Effector memory CD4-positive, alpha-beta T cell (primary cell): Measurements from ENCODE around the gene CHST7.

Experiments used
- DNase-seq, 3 donors: peaks; one replicate each; pipeline ENCODE4 v3.0.0-alpha.2; 2020
- H3K27ac ChIP-seq: 2 replicates; pipeline ENCODE4 v1.7.0; 2013; ENCODE audit warnings: mild to moderate bottlenecking, low read length, moderate library complexity; ENCODE audit not compliant: insufficient read depth, poor library complexity, severe bottlenecking
- H3K27me3 ChIP-seq: replicated peaks from 2 replicates; pipeline ENCODE4 v1.7.0; 2013; ENCODE audit warnings: mild to moderate bottlenecking, low read length; ENCODE audit not compliant: insufficient read depth, control insufficient read depth, poor library complexity, severe bottlenecking
- H3K36me3 ChIP-seq: 2 replicates; pipeline ENCODE4 v1.7.0; 2013; ENCODE audit warnings: mild to moderate bottlenecking, low read length, moderate library complexity; ENCODE audit not compliant: control insufficient read depth, insufficient read depth
- H3K4me1 ChIP-seq: 2 replicates; pipeline ENCODE4 v1.7.0; 2013; ENCODE audit warnings: low read length, mild to moderate bottlenecking; ENCODE audit not compliant: control insufficient read depth, insufficient read depth, poor library complexity, severe bottlenecking
- H3K4me3 ChIP-seq: 2 replicates; pipeline ENCODE4 v1.7.0; 2013; ENCODE audit warnings: low read length, low read depth, mild to moderate bottlenecking; ENCODE audit not compliant: insufficient read depth, poor library complexity, severe bottlenecking
- H3K9me3 ChIP-seq: 2 replicates; pipeline ENCODE4 v1.7.0; 2013; ENCODE audit warnings: mild to moderate bottlenecking, low read length, moderate library complexity; ENCODE audit not compliant: control insufficient read depth

Gene CHST7

DNA sequence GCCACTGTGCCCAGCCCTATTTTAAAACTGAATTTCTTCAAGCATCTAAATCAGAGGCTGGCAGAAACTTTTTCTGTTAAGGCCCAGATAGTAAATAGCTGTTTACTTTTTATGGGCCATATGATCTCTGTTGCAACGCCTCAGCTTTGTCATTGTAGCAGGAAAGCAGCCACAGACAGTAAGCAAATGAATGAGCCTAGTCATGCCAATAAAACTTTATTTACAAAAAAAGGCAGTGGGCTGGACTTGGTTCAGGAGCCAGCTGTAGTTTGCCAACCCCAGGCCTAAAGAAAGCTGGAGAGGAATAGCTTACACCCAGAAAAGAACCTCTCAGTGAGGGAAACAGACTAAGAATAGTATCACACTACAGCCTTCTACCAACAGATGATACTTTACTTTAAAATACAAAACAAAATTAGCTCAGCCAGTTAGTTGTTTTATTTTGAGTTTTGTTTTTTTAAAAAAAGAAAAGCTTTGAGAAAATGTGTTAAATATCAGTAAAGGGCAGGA, 25.5 kb downstream of the CHST7 start:
- Histone ChIP-seq H3K27ac (no peak overlapping the region), H3K4me1 (no peaks in the 10 kb centered on the region), H3K4me3 (no peak overlapping the region), H3K36me3 (no peaks in the 10 kb centered on the region), H3K27me3 (no peaks in the 10 kb centered on the region), H3K9me3 (no peaks in the 10 kb centered on the region)
- DNase-seq, result no peak

DNA sequence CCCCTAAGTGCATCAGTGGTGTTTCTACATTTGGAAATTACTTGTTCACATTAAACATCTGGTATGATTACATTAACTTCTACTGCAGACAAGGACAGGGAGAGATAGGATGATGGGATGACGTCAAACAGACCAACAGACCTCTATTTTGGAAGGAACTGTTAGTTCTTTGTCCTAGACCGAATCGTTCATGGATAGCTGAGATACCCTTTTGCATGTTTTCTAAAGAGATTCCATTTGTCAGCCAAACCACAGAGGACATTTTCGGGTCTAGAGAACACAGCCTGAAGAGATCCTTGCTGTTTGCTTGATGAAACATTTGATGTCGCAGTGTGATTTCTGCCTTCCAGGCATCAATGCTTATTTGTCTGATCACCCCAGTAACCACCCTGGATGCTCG, 27.7 kb downstream of the CHST7 start:
- Histone ChIP-seq H3K4me3 (no peak overlapping the region), H3K4me1 (no peaks in the 10 kb centered on the region), H3K36me3 (no peaks in the 10 kb centered on the region), H3K27ac (no peak overlapping the region), H3K27me3 (no peaks in the 10 kb centered on the region), H3K9me3 (no peaks in the 10 kb centered on the region)
- no peak for DNase-seq

DNA sequence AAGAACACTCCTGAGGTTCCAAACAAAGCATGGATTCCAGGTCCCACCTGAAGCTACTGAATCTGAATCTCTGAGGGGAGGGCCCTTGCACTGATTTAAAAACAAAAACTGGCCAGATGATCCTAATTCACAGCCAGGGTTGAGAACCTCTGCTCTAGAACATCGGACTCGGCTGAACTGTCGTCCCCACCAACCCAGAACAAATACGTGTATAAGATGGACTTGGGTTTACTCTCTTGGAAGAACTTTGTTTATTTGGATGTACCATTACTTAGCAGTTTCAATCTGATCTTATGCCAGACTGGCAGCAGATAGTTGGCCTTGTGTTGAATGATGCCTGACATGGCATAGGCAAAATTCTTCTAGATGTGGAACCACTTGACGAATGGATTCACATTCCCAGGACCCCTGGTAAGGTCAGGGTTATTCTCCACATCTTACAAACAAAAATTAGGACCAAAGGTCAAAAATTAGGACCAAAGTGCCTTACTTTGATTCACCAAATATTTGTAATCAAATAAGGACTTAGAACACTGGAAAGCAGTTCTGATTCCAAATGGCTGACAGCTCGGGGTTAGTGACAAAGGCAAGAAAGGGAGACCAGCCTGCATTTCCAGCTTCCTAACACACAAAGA, 29.0 kb downstream of the CHST7 start:
- Histone ChIP-seq H3K36me3 (no peaks in the 10 kb centered on the region), H3K27ac (no peak overlapping the region), H3K4me3 (no peak overlapping the region), H3K27me3 (no peaks in the 10 kb centered on the region), H3K4me1 (no peaks in the 10 kb centered on the region), H3K9me3 (no peaks in the 10 kb centered on the region)
- DNase-seq, result no peak

DNA sequence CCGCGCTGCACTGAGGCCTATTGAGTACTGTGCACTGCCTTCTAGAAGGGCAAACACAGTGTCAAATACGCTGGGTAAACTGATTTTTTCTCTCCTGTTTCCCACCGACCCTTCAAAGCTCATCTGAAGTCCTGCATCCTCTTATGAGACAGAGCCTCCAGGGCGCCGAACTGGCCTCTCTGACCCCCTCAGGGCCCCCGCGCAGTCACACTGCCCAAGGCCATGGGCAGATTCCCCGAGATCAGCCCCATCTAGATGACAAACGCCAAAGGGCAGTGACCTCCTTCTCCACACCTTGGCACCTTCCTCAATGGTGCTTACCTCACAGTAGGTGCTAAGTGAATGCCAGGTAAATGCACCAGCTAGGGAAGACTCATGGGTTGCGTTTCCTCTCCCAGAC, 34.4 kb downstream of the CHST7 start:
- Histone ChIP-seq H3K4me3 (no peak overlapping the region), H3K27ac (no peak overlapping the region), H3K36me3 (no peaks in the 10 kb centered on the region), H3K4me1 (no peaks in the 10 kb centered on the region), H3K27me3 (no peaks in the 10 kb centered on the region), H3K9me3 (no peaks in the 10 kb centered on the region)
- no peak for DNase-seq

DNA sequence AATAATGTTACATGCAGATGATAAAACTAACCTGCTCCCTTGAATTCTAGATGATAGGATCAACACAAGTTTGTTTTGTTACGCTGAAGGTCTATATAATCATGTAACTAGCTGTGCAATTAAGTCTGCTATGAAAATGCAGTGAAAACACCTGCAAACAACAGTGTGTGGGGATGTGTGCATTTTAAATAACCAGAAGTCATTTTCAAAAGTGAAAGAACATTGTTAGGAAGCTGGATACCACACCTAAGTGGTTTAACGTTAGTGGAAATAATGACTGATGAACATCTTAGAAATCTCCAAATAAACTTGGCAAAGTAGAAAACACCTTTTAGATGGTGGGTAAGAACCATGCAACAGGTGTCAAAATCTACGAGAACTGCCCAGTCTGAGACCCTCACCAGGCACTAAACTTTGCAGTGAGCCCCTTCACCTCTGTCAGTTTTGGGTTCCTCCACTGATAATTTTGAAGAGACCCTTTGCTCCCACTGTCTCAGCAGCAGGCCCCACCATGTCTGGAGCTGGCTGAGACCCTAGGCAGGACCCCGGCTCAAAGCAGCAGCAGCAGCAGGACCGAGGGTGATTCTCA, 36.6 kb downstream of the CHST7 start:
- Histone ChIP-seq H3K4me1 (no peaks in the 10 kb centered on the region), H3K27me3 (no peaks in the 10 kb centered on the region)
- no peak for DNase-seq

DNA sequence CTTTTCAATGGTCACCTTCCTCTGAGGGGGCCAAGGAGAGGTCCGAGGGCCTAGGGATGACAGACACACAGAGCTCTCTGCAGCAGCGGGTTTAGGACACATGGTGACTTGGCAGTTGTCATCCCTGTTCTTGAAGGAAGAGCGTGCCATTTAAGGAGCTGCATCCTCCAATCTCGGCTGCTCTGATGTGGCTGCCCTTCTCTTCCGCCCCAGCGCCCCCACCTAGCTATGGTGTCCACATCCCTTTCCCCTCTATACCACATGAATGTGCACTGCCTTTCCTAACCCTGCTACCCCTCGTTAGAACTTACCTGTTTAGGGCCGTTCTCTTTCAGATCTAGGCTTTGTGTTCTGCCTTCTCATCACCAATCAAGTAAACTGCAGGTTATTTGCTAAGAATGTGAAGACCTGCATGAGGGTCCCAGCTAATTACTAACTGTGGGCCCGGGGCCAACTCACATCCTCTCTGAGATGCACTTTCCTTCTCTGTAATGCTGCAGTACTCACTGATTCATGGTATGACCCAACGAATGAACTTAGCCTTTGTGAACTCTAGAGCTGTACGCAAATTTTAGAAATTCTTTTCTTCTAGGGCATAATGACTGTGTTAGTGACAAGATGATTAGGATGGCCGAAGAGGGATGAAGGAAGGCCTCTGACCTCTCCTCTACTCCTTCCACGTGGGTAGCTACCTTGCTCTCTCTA, 38.2 kb downstream of the CHST7 start:
- H3K4me3 ChIP-seq, result no peak overlapping the region
- DNase-seq, result peak; percentile 4 to 21 (median 13)
- H3K4me1 ChIP-seq, result no peaks in the 10 kb centered on the region
- no peak overlapping the region for H3K27ac ChIP-seq
- H3K9me3 ChIP-seq, result no peaks in the 10 kb centered on the region
- H3K27me3 ChIP-seq, result no peaks in the 10 kb centered on the region
- no peaks in the 10 kb centered on the region for H3K36me3 ChIP-seq

More for the DNA sequence above, 36.6 kb downstream of the CHST7 start:
- no peaks in the 10 kb centered on the region for H3K9me3 ChIP-seq
- H3K36me3 ChIP-seq, result no peaks in the 10 kb centered on the region
- H3K27ac ChIP-seq, result no peak overlapping the region
- no peak overlapping the region for H3K4me3 ChIP-seq

DNA sequence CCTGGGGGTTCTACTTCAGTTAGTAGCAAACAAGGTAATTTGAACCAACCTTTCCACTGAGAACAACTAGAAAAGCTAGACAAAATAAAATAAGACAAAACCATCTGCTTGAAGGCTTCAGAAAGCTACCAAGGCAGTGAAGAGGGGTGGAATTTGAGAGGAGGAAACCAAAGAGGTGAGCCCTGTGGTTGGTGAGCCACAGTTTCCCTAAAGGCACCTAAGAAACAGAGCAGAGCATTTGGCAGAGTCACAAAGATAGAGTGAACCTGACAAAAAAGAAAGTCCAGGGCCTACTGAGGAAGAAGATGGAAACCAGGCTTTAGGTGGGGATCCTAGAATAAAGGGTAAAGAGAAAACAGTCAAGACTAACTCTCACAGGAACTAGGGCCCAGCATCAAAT, 44.3 kb downstream of the CHST7 start:
- Histone ChIP-seq H3K4me1 (no peaks in the 10 kb centered on the region), H3K36me3 (no peaks in the 10 kb centered on the region), H3K27ac (no peak overlapping the region), H3K27me3 (no peaks in the 10 kb centered on the region), H3K9me3 (no peaks in the 10 kb centered on the region), H3K4me3 (no peak overlapping the region)
- DNase-seq, result no peak

DNA sequence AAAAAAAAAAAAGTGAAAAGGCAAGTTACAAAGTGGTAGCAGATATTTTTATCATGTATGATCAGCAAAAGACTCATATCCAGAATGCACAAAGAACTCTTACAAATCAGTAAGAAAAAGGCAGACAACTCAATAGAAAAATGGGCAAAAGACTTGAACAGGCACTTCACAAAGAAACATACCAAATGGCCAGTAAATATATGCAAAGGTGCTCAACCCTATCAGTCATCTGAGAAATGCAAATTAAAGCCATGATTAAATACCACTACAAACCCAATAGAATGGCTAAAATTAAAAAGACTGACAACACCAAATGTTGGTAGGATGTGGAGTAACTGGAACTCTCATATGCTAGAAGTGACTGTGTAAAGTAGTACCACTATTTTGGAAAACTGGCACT, 45.4 kb downstream of the CHST7 start:
- Histone ChIP-seq H3K27me3 (no peaks in the 10 kb centered on the region), H3K9me3 (no peaks in the 10 kb centered on the region), H3K36me3 (no peaks in the 10 kb centered on the region), H3K27ac (no peak overlapping the region), H3K4me3 (no peak overlapping the region), H3K4me1 (no peaks in the 10 kb centered on the region)
- DNase-seq, result no peak

DNA sequence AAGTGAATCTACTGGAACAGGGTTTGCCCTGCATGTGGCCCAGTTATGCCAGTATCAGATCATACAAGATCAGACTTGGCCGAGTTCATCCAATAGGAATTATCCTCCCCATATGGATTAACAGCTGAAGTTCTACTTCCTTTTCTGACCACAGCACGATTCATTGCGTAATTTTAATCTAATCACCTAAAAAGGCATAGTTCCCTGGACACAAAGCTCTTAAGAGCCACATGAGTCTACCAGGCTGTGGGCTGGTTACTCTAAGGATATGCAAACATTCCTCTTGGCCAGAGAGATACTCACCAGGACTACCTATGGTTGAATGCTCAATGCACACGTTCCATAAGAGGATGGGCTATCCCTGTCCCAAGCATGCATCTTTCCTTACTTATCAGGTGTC, 46.9 kb downstream of the CHST7 start:
- H3K36me3 ChIP-seq, result no peaks in the 10 kb centered on the region
- no peak for DNase-seq
- no peaks in the 10 kb centered on the region for H3K27me3 ChIP-seq
- no peaks in the 10 kb centered on the region for H3K9me3 ChIP-seq
- H3K4me3 ChIP-seq, result no peak overlapping the region
- no peaks in the 10 kb centered on the region for H3K4me1 ChIP-seq
- H3K27ac ChIP-seq, result no peak overlapping the region

DNA sequence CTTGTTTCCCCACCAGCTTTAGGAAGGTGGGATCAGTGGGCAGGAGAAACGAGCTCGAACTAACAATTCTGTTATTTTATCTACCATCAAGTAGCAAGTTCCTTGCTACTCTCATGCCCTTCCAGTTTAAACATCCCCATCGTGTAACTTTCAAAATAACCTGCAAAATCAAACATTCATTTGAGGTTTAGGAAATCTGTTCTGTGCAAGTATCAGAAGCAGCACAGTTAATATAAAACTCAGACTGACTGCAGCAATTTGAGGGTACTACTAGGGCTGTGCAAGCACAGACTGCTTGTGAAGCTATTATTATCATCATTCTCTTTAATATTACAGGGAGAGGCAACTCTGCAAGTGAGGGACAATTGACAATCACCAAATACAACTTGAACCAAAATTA, 48.0 kb downstream of the CHST7 start:
- DNase-seq, result no peak
- Histone ChIP-seq H3K4me1 (no peaks in the 10 kb centered on the region), H3K9me3 (no peaks in the 10 kb centered on the region), H3K4me3 (no peak overlapping the region), H3K36me3 (no peaks in the 10 kb centered on the region), H3K27ac (no peak overlapping the region), H3K27me3 (no peaks in the 10 kb centered on the region)
